HG03097 (cell line): ENCODE results near the gene GPR37.
A peak's percentile ranks its signal among the peaks of the same experiment; 100 is the strongest.

Experiments used
- ATAC-seq: cut with Tn5 transposase; IDR thresholded peaks from one replicate; pipeline ENCODE4 v1.9.1; 2021; ENCODE audit not compliant: unreplicated experiment, low FRiP score

Gene GPR37

DNA sequence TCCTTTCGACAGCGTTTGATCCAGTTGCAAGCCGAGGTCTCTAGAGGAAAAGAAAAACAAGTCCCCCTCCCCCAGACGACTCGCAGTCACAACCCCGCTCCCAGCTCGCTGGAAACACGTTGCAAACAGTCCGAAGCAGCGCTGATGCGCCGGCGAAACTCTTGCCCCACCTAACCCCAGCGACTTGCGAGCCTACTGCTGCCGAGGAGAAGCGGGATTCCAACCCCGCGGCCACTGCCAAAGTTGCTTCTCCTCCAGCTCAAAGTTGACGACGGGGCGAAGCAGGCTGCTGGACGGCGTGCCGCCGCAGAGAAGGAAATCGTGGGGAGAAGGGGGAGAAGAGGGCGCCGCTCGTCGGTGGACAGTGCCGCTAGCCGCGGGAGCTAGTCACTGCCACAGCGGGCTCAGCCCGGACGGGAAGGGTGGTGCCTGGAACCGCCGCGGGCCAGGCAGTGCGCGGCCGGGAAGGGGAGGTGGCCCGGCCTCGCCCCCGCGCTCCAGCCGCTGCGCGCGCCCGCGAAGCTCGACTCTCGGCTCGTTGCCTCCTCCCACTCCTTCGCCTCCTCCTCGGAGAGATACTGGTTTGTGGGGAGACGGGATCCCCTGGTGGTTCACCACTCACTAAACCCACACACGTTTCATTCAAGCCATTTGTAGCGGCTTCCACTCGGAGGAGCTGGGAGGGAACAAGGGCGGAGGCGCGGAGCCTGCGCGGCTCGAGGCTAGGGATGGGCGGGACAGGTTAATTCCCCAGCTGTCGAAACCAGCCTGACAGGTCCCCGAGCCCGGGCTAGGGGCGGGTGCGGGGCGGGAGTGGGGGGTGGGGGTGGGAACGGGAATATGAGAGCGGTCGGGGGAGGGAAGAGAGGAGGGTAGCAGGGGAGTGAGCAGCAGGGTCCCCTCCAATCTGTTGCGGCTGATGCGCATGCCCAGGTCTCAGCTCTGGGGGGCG, at the start of gene GPR37:
TSS of gene GPR37 (minus strand) at position 392 of the 952 bp plus-strand sequence. CDS start 816 bp downstream, outside the sequence.
- ATAC-seq = peak; percentile 63

GRCh38 chr7:124813994-124814798, 48.6 kb upstream of the GPR37 start:
- ATAC-seq = no peak

DNA sequence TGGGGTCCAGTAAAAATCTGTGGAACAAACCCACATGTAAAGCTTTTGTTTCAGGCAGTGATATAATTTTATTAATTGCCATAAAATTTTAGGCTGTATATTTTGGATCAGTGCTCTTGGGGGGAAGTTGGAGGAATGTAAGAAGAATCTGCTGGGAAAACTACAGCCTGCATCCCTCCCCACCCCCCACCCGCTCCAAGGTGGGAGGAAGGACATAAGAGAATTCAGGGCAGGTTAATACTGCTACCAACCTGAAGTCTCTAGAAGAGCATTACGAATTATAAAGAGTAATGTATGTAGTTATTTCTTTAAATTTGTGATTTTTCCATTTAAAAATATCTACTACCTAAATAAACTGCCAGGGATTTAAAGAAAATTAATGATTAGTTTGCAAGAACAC, 47.2 kb upstream of the GPR37 start:
- no peak for ATAC-seq

- ATAC-seq = no peak
These were observed 45.7 kb upstream of the GPR37 start for GRCh38 chr7:124811341-124811740.

DNA sequence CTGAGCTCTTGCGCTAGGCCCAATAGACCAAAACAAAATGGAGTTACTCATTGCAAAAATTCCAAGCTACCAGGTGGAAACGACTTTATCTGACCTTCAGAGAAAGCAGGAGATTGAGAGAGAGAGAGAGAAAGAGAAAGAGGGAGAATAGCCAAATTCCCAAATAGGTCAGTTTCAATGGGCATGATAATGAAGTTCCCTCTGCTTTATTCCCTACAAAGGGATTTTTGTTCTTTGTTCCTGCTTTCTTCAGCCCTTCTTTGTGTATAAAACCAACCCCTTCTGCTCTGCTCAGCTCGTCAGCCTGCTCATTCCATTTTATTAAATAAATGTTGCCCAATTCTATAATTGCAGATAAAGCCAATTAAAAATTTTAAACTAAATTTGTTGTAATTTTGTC, 45.0 kb upstream of the GPR37 start:
- ATAC-seq = no peak

GRCh38 chr7:124808206-124808605, 42.6 kb upstream of the GPR37 start:
- ATAC-seq = no peak

- ATAC-seq = no peak
These were observed 35.8 kb upstream of the GPR37 start for GRCh38 chr7:124801330-124801895.

DNA sequence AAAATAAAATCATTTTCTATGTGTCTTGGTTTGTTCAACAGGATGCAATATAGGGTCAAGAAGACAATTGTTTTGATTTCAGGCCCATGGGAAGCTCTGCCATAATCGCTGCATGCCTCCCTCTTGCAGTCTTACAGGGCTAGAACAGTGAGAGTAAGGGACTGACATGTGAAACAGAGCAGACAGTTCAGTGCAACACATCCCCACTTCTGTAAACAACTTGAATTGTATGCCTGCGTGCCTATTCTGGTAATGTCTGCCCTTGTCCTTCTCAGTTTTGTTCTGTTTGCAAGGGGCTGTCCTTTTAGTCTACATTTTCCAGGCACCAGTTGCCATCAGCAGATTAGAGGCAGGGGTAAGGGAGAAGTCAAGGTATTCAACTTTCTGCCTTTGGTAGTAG, 34.8 kb upstream of the GPR37 start:
- ATAC-seq = no peak

DNA sequence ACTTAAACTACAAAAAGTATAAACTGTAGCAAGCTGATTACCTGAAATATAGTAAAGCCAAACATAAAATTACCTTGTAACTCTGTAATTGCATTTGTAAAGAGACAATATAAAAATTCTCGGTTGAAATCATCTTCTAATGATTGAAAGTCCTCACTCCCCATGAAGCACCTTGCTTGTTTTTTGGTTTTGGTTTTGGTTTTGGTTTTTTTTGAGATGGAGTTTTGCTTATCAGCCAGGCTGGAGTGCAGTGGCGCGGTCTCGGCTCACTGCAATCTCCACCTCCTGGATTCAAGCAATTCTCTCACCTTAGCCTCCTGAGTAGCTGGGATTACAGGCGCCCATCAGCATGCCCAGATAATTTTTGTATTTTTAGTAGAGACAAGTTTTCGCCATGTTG, 33.9 kb upstream of the GPR37 start:
- no peak for ATAC-seq

GRCh38 chr7:124796771-124797170, 31.2 kb upstream of the GPR37 start:
- no peak for ATAC-seq

- no peak for ATAC-seq
These were observed 27.1 kb upstream of the GPR37 start for GRCh38 chr7:124792696-124793095.

DNA sequence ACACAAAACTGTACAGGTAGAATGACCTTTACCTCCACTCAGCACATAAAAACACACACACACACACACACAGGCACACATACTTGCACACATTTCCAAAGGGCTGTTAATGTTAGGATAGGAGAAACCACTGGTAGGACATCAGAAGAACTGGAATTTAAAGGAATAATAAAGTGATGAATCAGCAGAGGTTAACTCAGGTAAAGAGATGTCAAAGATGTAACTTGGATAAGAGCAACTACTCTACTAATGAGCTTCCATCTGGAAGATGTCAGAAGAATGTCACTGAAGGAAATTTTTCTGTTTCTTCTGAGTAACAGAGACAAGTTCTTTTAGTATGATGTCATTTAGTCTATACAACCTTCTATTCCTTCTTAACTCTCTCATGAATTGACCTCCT, 26.4 kb upstream of the GPR37 start:
- no peak for ATAC-seq

- no peak for ATAC-seq
These were observed 25.8 kb upstream of the GPR37 start for GRCh38 chr7:124791426-124791825.

GRCh38 chr7:124790645-124791044, 25.1 kb upstream of the GPR37 start:
- no peak for ATAC-seq

DNA sequence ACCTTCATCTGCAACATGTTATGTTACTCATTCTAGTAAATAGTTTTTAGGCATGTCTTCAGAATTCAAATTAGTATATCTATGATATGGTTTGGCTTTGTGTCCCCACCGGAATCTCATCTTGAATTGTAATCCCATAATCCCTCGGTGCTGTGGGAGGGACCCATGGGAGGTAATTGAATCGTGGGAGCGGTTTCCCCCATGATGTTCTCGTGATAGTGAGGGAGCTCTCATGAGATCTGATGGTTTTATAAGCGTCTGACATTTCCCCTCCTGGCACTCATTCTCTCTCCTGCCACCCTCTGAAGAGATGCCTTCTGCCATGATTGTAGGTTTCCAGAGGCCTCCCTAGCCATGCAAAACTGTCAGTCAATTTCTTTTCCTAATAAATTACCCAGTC, 20.4 kb upstream of the GPR37 start:
- ATAC-seq = no peak

GRCh38 chr7:124784879-124785818, 19.6 kb upstream of the GPR37 start:
- peak; percentile 77 for ATAC-seq

GRCh38 chr7:124783271-124783670, 17.7 kb upstream of the GPR37 start:
- no peak for ATAC-seq

GRCh38 chr7:124781907-124782734, 16.5 kb upstream of the GPR37 start:
- no peak for ATAC-seq

GRCh38 chr7:124781418-124781817, 15.8 kb upstream of the GPR37 start:
- no peak for ATAC-seq
